GM18508 (cell line): ENCODE results near the gene PODXL.
"Not testable (repeated sequence)": the region's sequence is repeated elsewhere in the genome, so short reads cannot be mapped to it uniquely, and the experiment has no call there.

Experiments used
- ATAC-seq: cut with Tn5 transposase; IDR thresholded peaks from one replicate; pipeline ENCODE4 v1.9.1; 2021; ENCODE audit warnings: moderate number of reproducible peaks; ENCODE audit not compliant: insufficient read depth, unreplicated experiment

The PODXL gene

DNA sequence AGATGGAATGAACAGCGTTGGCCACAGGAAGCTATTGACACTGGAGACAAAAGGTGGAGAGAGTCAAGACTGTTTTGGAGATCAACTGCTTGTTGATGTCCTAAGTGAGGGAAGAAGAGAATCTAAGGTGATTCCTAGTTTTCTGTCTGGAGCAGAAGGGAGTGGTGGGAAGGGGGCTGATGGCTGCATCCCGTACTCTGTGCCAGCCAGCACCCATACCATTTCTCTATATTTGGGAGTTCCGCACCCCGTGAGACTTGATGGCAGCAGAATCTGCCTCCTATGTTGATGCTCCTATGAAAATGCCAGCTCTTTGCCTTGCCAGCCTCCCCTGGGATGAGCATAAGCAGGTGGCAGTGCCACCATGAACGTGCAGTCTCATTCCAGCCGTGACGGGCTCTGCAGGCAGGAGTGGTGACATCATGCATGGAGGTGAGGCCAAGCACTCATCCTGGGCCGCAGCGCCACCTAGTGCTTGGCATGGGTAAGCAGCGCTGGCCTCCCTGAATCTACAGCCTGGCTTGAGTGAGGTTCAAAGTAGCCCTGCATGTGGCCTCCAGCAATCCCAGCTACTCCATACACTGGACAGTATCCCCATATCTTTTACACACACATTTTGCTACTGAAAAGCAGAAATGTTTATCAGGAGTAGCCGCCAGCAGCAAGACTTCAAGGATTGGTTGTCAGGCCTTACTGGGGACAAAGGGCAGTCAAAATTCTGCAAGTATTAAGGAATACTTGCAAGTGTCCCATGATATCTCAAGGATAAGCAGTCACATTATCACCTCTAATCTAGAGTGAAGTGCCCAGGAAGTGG is 43.0 kb downstream of the PODXL start:
- no peak for ATAC-seq

GRCh38 chr7:131511774-131512535 is 44.5 kb downstream of the PODXL start:
- no peak for ATAC-seq

- ATAC-seq = no peak
Measured at GRCh38 chr7:131511071-131511470, 45.4 kb downstream of the PODXL start.

DNA sequence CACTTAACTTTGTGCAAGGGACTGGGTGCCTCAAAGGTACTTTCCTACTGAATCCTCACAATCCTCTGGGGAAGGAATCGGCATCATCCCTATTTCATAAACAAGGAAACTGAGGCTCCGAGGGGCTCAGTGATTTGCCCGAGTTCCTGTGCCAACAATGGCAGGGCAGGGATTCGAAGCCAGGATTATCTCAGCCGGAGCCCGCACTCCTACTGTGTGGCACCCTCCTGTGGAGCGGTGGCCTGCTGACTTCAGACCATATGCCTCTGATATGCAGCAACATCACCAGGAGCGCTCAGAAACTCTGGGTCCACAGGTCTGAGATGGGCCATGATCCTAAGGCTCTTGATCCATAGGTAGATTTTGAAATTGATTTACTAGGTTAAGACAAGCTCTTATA is 46.6 kb downstream of the PODXL start:
- no peak for ATAC-seq

DNA sequence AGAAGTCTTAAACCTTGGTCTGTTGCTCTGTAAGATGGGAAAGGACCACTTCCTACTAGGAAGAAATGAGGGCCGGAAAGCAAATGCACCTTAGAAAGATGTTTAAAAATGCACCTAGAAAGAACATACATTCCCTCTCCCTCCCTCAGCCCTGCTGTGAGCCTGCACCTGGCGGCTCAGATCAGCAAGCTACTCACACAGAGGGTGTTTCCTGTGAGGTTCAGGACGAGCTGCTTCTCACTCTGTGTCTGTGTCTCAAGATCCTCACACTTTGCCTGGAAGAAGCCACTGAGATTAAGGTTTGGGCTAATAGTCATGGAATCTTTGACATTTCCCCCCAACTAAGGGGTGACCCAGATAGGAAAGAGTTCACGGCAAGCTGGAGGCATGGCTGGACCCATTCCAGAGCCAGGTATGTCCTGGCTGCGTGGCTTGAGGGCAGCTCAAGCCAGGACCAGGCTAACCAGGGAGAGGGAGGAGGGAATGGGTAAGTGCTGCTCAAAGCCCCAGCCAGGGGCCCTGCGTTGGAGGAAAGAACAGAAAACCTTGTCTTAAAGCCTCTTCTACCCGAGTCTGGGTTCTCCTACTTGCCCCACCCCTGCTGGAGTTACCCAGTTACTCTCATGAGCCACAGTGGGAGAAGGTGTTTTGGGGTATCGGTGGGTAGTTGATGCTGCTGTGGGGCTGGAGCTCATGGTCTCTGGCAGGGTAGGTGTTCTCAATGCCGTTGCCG is 47.5 kb downstream of the PODXL start:
- no peak for ATAC-seq

DNA sequence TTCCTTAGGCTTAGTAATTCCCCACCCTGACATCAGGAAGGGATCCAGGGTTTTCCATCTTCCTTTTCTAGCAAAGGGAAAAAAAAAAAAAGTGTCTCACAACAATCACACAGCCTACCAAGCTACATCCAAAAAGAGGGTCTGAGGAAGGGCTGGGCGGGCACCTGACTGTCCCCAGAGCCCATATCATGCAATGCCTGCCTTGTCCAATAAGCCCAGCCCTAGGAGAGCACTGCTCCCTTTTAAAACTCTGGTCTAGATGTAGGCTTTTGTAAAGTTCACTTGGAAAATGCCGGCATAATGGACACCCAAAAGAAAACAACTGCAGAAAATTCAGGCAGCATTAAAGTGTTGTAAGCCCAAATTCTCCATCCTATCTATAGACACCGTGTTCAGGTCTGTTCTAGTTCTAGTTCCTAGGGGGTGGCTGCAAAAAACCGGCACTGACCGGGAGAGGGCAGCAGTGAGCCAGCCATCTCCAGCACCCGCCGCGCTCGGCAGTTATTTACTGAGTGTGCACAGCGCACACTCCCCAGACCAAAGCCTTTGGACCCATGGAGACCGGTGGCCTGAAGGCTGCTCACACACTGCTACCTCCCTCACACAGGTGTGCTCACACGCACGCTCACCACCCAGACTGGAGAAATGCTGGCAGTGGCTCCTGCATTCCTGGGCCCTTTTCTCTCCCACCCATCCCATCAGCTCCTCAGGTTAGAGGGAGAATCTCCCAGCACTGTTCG is 48.7 kb downstream of the PODXL start:
- ATAC-seq = no peak

- no peak for ATAC-seq
Measured at GRCh38 chr7:131506597-131506996, 49.8 kb downstream of the PODXL start.

GRCh38 chr7:131505636-131506557 is 50.5 kb downstream of the PODXL start:
- no peak for ATAC-seq

DNA sequence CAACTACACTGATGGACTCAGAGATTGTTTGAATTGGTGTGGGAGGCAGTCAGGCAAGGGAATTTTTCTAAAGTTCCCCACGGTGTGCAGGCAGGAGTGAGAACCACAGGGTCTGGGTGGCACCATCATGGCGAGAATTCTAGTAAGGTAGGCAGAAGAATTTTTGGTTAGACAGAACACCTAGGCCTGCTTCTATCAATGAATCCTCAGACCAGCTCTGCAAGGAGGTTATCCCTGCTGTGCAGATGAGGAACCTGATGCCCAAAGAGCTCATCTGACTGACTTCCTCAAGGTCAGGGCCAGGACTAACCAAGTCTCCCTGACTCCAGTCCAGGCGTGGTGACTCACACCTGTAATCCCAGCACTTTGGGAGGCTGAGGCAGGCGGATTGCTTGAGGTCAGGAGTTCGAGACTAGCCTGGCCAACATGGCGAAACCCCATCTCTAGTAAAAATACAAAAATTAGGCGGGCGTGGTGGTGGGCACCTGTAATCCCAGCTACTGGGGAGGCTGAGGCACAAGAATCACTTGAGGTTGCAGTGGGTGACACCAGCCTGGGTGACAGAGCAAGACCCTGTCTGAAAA is 51.3 kb downstream of the PODXL start:
- not testable (repeated sequence) for ATAC-seq

GRCh38 chr7:131504157-131504899 is 52.1 kb downstream of the PODXL start:
- ATAC-seq = no peak

DNA sequence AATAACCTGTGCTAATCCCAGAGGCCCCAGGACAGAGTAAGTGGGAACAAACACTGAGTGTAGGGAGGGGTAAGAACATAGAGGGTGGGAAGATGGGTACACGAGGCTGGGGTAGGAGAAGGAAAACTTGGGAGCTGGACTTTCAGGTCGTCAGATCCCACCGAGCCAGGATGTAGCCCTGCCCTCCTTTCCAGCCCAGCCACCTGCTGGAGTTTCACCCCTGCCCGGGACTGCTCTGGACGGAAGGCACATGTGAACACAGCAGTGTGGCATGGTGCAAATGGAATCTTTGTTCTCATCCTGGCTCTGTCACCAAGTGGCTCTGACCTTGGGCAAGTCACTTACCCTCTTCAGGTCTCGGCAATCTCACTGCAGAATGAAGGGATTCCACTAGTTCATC is 52.8 kb downstream of the PODXL start:
- ATAC-seq = no peak

GRCh38 chr7:131502810-131503508 is 53.5 kb downstream of the PODXL start:
- ATAC-seq = no peak

DNA sequence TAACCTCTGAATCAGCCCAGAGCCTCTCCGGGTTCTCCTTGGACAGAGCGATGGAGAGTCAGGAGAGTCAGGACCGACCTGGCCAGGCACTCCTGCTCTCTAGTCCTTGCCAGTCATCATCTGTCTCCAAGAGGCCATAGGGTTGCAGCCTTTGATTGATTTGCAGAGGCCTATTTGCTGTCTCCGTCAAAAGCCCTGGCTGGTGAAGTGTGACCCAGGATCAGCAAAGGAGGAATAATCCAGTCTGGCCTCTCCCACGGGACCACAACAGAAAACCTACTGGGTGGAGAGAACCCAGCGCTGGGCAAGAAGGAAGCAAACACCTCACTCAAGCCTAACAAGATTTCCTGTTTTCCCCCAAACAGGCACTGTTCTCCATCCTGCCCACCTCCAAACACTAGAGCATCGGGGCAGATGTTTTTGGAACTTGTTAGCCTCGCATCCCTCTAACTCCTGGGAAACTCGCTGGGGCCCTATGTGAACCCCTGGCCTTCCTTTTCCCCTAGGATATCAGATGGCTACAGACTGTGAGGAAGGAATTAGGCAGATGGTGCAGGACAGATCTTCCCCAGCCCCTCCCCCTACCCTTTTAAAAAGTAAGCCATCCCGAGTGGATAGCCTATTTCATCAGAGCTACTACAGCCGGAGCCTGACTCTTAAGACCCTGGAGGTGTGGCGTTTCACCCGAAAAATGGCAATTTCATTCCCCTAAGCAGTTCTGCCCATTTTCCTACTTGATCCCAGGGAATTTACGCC is 54.3 kb downstream of the PODXL start:
- ATAC-seq = peak; percentile 9

DNA sequence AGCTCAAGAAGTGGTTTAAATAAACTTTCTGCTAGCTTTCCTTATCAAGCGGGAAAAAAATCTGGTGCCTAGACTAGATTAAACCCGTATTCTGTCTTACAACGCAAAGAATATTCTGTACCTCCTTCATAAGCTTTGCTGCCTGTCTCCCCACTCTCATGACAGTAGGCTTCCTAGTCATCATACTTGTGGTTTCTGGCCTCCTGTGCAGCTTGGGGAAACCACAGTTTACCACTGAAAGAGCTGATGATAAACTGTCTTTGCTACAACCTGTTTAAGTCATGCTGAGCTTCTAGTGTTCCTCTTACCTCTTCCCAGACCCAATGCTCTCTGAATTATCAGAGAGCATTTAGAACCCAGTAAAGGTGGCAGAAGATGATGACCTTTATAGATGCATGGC is 55.0 kb downstream of the PODXL start:
- peak; percentile 64 for ATAC-seq

- ATAC-seq = no peak
Measured at GRCh38 chr7:131500357-131500756, 56.1 kb downstream of the PODXL start.

DNA sequence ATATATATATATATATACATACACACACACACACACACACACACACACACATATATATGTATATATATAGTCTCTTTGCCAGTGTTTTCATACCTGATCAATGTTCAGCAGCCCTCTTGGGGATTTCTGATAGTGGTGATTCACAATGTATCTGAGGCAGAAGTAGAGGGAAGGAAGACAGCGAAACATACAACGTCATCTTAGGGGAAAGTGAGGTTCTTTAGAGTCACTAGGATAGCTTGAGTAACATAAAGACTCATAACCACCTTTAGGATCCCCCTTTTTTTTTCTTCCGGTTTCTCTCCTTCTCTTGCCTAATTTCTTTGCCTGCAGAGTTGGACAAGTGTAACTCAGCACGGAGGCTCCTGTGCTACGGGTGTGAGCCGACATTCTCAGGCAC is 56.6 kb downstream of the PODXL start:
- no peak for ATAC-seq
